ENCODE measurements around the gene CARF.
"Not testable (repeated sequence)": the region's sequence is repeated elsewhere in the genome, so short reads cannot be mapped to it uniquely, and the experiment has no call there.

CARF gene

DNA sequence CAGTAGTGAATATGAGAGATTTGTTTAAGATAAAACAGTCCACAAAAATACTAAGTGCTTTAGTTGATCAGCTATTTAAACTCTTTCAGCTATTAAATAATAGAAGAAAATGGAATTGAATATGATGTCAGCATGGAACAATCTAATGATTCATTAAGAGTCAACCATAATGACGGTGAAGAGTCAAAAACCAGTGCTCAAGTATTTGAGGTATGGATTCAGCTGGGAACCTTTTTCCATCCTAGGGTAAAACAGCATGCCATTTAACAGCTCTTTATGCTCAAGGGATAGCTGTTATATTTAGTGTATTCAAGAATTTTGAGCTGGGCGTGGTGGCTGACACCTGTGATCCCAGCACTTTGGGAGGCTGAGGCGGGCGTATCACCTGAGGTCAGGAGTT, 29.7 kb downstream of the CARF start:
- Histone ChIP-seq H3K4me3 (ENCODE audit: low read depth in 1 of 2, low read length in 2 of 2) (no peak overlapping the region), H3K36me3 (ENCODE audit: control insufficient read depth in 1 of 2, insufficient read depth in 2 of 2, low read length in 2 of 2) (peaks cover 0 to 21% of the 10 kb centered on the region in 2 donors), H3K27ac (ENCODE audit: low read length) (no peak overlapping the region), H3K4me1 (ENCODE audit: control insufficient read depth in 1 of 2, insufficient read depth in 2 of 2, low read length in 2 of 2) (no peaks in the 10 kb centered on the region), H3K9me3 (ENCODE audit: control insufficient read depth in 1 of 2, low read length in 2 of 2) (peaks cover 0 to 5% of the 10 kb centered on the region in 2 donors), H3K27me3 (ENCODE audit: low read depth, low read length) (no peaks in the 10 kb centered on the region)

- H3K36me3 ChIP-seq (ENCODE audit: control insufficient read depth in 1 of 2, insufficient read depth in 2 of 2, low read length in 2 of 2): peaks cover 0 to 13% of the 10 kb centered on the region in 2 donors
- no peaks in the 10 kb centered on the region for H3K27me3 ChIP-seq (ENCODE audit: low read depth, low read length)
- no peak overlapping the region for H3K27ac ChIP-seq (ENCODE audit: low read length)
- no peaks in the 10 kb centered on the region for H3K4me1 ChIP-seq (ENCODE audit: control insufficient read depth in 1 of 2, insufficient read depth in 2 of 2, low read length in 2 of 2)
- H3K4me3 ChIP-seq (ENCODE audit: low read depth in 1 of 2, low read length in 2 of 2): no peak overlapping the region
- H3K9me3 ChIP-seq (ENCODE audit: control insufficient read depth in 1 of 2, low read length in 2 of 2): peaks cover 0 to 9% of the 10 kb centered on the region in 2 donors
Observed at GRCh38 chr2:202944408-202944807, 32.3 kb downstream of the CARF start.

DNA sequence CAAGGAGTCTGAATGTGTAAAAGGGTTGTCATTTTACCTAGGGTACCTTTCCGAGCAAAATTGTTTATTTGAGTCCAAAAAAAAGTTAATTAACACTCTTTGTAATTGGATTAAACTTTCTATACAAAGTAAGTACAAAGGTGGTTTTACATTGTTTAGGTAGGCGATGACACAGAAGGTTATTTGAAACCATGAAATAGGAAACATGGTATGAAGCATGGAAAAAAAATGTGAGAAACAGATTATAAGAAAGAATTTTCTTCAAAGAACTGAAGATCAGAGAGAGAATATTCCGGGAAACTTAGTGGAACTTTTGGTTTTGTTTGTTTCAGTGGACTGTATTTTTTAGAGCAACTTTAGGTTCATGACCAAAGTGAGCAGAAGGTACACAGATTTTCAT, 32.7 kb downstream of the CARF start:
- Histone ChIP-seq H3K9me3 (ENCODE audit: control insufficient read depth in 1 of 2, low read length in 2 of 2) (peaks cover 0 to 9% of the 10 kb centered on the region in 2 donors), H3K4me1 (ENCODE audit: control insufficient read depth in 1 of 2, insufficient read depth in 2 of 2, low read length in 2 of 2) (no peaks in the 10 kb centered on the region), H3K36me3 (ENCODE audit: control insufficient read depth in 1 of 2, insufficient read depth in 2 of 2, low read length in 2 of 2) (peaks cover 0 to 13% of the 10 kb centered on the region in 2 donors)

DNA sequence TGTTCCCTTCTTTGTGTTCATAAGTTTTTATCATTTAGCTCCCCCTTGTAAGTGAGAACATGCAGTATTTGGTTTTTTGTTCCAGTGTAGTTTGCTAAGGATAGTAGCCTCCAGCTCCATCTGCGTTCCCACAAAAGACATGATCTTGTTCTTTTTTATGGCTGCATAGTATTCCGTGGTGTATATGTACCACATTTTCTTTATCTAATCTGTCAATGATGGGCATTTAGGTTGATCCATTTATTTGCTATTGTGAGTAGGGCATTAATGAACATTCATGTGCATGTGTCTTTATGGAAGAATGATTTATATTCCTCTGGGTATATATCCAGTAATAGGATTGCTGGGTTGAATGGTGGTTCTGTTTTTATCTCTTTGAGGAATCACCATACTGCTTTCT, 33.4 kb downstream of the CARF start:
- no peaks in the 10 kb centered on the region for H3K27me3 ChIP-seq (ENCODE audit: low read depth, low read length)
- no peak overlapping the region for H3K27ac ChIP-seq (ENCODE audit: low read length)
- peaks cover 0 to 9% of the 10 kb centered on the region in 2 donors for H3K9me3 ChIP-seq (ENCODE audit: control insufficient read depth in 1 of 2, low read length in 2 of 2)
- no peak overlapping the region for H3K4me3 ChIP-seq (ENCODE audit: low read depth in 1 of 2, low read length in 2 of 2)
- H3K4me1 ChIP-seq (ENCODE audit: control insufficient read depth in 1 of 2, insufficient read depth in 2 of 2, low read length in 2 of 2): no peaks in the 10 kb centered on the region
- H3K36me3 ChIP-seq (ENCODE audit: control insufficient read depth in 1 of 2, insufficient read depth in 2 of 2, low read length in 2 of 2): peaks cover 0 to 13% of the 10 kb centered on the region in 2 donors

More for the DNA sequence above, 32.7 kb downstream of the CARF start:
- H3K27me3 ChIP-seq (ENCODE audit: low read depth, low read length): no peaks in the 10 kb centered on the region
- no peak overlapping the region for H3K27ac ChIP-seq (ENCODE audit: low read length)
- no peak overlapping the region for H3K4me3 ChIP-seq (ENCODE audit: low read depth in 1 of 2, low read length in 2 of 2)

- not testable (repeated sequence) for H3K4me1 ChIP-seq (ENCODE audit: control insufficient read depth in 1 of 2, insufficient read depth in 2 of 2, low read length in 2 of 2); H3K27me3 ChIP-seq (ENCODE audit: low read depth, low read length); H3K9me3 ChIP-seq (ENCODE audit: control insufficient read depth in 1 of 2, low read length in 2 of 2); H3K4me3 ChIP-seq (ENCODE audit: low read depth in 1 of 2, low read length in 2 of 2); H3K27ac ChIP-seq (ENCODE audit: low read length)
- peaks cover 0 to 13% of the 10 kb centered on the region in 2 donors for H3K36me3 ChIP-seq (ENCODE audit: control insufficient read depth in 1 of 2, insufficient read depth in 2 of 2, low read length in 2 of 2)
Observed at GRCh38 chr2:202949333-202949732, 37.3 kb downstream of the CARF start.

DNA sequence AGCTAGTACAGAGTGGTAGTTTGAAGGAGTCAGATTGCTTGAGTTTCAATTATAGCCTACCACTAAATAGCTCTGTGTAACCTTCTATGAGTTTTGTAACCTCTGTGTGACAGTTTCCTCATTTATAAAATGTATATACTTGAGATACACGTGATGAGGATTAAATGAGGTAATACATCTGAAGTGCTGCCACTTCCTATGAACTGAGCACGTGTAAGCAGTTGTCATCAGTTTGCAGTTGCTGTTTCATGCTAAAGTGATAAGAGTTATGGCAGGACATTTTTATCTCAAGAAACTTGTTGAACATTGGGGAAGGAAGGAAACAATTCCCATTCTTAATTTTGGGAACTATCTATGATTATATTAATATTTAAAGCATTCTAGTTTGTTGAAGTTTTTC, 38.5 kb downstream of the CARF start:
- Histone ChIP-seq H3K27ac (ENCODE audit: low read length) (no peak overlapping the region), H3K4me3 (ENCODE audit: low read depth in 1 of 2, low read length in 2 of 2) (no peak overlapping the region), H3K9me3 (ENCODE audit: control insufficient read depth in 1 of 2, low read length in 2 of 2) (peaks cover 0 to 5% of the 10 kb centered on the region in 2 donors), H3K27me3 (ENCODE audit: low read depth, low read length) (no peaks in the 10 kb centered on the region), H3K36me3 (ENCODE audit: control insufficient read depth in 1 of 2, insufficient read depth in 2 of 2, low read length in 2 of 2) (peaks cover 0 to 9% of the 10 kb centered on the region in 2 donors), H3K4me1 (ENCODE audit: control insufficient read depth in 1 of 2, insufficient read depth in 2 of 2, low read length in 2 of 2) (no peaks in the 10 kb centered on the region)

- H3K4me1 ChIP-seq (ENCODE audit: control insufficient read depth in 1 of 2, insufficient read depth in 2 of 2, low read length in 2 of 2): no peaks in the 10 kb centered on the region
- no peak overlapping the region for H3K27ac ChIP-seq (ENCODE audit: low read length)
- H3K36me3 ChIP-seq (ENCODE audit: control insufficient read depth in 1 of 2, insufficient read depth in 2 of 2, low read length in 2 of 2): peaks cover 0 to 21% of the 10 kb centered on the region in 2 donors
- no peaks in the 10 kb centered on the region for H3K9me3 ChIP-seq (ENCODE audit: control insufficient read depth in 1 of 2, low read length in 2 of 2)
- H3K27me3 ChIP-seq (ENCODE audit: low read depth, low read length): no peaks in the 10 kb centered on the region
- H3K4me3 ChIP-seq (ENCODE audit: low read depth in 1 of 2, low read length in 2 of 2): no peak overlapping the region
Observed at GRCh38 chr2:202960524-202960923, 48.4 kb downstream of the CARF start.

DNA sequence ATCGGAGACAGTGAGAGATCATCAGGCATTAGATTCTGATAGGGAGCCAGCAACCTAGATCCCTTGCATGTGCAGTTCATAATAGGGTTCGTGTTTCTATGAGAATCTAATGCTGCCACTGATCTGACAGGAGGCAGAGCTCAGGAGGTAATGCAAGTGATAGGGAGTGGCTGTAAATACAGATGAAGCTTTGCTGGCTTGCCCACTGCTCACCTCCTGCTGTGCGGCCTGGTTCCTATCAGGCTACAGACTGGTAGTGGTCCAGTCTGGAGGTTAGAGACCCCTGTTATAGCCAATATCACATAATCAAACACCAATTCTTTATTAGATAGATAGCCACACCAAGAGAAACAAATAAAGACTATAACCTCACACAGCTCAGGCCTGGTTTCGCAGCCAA, 51.6 kb downstream of the CARF start:
- H3K4me3 ChIP-seq (ENCODE audit: low read depth in 1 of 2, low read length in 2 of 2): no peak overlapping the region
- no peaks in the 10 kb centered on the region for H3K27me3 ChIP-seq (ENCODE audit: low read depth, low read length)
- H3K4me1 ChIP-seq (ENCODE audit: control insufficient read depth in 1 of 2, insufficient read depth in 2 of 2, low read length in 2 of 2): no peaks in the 10 kb centered on the region
- H3K36me3 ChIP-seq (ENCODE audit: control insufficient read depth in 1 of 2, insufficient read depth in 2 of 2, low read length in 2 of 2): peaks cover 0 to 14% of the 10 kb centered on the region in 2 donors
- no peak overlapping the region for H3K27ac ChIP-seq (ENCODE audit: low read length)
- H3K9me3 ChIP-seq (ENCODE audit: control insufficient read depth in 1 of 2, low read length in 2 of 2): no peaks in the 10 kb centered on the region

DNA sequence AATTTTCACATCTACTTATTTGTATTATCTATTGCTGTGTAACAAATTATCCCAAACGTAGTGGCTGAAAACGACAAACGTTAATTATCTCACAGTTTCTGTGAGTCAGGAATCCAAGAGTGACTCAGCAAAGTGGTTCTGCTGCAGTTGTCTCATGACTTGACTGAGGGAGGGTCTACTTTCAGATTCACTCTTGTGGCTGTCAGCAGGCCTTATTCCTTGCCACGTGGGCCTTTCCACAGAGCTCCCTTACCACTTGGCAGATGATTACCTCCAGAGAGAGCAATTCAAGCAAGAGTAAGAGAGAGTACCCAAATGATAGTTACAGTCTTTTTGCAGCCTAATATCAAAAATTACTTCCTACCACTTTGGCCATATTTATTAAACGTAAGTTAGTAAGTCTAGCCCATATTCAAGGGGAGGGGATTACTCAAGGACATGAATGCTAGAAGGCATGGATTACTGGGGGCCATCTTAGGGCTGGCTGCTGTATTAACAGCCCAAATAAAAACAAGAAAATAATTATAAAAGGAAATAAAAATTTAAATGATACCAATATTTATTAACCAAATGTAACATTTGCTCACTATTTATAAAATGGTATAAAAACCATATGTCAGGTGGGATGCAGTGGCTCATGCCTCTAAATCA, 53.9 kb downstream of the CARF start:
- H3K36me3 ChIP-seq (ENCODE audit: control insufficient read depth in 1 of 2, insufficient read depth in 2 of 2, low read length in 2 of 2): peaks cover 0 to 3% of the 10 kb centered on the region in 2 donors
- no peaks in the 10 kb centered on the region for H3K4me1 ChIP-seq (ENCODE audit: control insufficient read depth in 1 of 2, insufficient read depth in 2 of 2, low read length in 2 of 2)
- H3K27ac ChIP-seq (ENCODE audit: low read length): no peak overlapping the region
- no peaks in the 10 kb centered on the region for H3K9me3 ChIP-seq (ENCODE audit: control insufficient read depth in 1 of 2, low read length in 2 of 2)
- H3K4me3 ChIP-seq (ENCODE audit: low read depth in 1 of 2, low read length in 2 of 2): no peak overlapping the region
- no peaks in the 10 kb centered on the region for H3K27me3 ChIP-seq (ENCODE audit: low read depth, low read length)

DNA sequence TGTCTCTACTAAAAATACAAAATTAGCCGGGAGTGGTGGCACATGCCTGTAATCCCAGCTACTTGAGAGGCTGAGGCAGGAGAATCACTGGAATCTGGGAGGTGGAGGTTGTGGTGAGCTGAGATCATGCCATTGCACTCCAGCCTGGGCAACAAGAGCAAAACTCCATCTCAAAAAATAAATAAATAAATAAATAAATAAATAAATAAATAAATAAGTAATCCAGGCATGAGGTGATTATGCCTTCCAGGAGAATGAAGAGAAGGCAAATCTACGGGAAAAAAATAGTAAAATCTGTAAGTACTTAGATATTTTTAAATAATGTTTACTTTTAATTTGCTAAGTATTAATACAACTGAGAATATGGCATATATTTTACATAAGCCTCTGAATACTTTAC, 57.3 kb downstream of the CARF start:
- not testable (repeated sequence) for H3K4me3 ChIP-seq (ENCODE audit: low read depth in 1 of 2, low read length in 2 of 2); H3K27ac ChIP-seq (ENCODE audit: low read length); H3K9me3 ChIP-seq (ENCODE audit: control insufficient read depth in 1 of 2, low read length in 2 of 2); H3K36me3 ChIP-seq (ENCODE audit: control insufficient read depth in 1 of 2, insufficient read depth in 2 of 2, low read length in 2 of 2); H3K27me3 ChIP-seq (ENCODE audit: low read depth, low read length); H3K4me1 ChIP-seq (ENCODE audit: control insufficient read depth in 1 of 2, insufficient read depth in 2 of 2, low read length in 2 of 2)

DNA sequence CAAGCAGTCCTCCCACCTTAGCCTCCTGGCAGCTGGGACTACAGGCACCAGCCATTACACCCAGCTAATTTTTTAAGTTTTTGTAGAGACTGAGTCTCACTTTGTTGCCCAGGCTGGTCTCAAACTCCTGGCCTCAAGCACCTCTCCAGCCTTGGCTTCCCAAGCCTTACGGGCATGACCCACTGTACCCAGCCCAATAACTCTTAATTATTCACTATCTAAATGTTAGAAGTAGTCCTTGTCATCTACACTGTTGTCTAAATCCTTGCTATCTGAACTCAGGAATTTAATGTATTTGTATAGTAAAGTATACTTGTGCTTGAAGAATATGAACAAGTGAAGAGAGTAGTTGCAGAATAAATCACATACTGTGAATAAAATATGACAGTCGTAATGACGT, 64.7 kb downstream of the CARF start:
- H3K36me3 ChIP-seq (ENCODE audit: control insufficient read depth in 1 of 2, insufficient read depth in 2 of 2, low read length in 2 of 2): peaks cover 8 to 18% of the 10 kb centered on the region in 2 donors
- H3K27me3 ChIP-seq (ENCODE audit: low read depth, low read length): no peaks in the 10 kb centered on the region
- H3K9me3 ChIP-seq (ENCODE audit: control insufficient read depth in 1 of 2, low read length in 2 of 2): no peaks in the 10 kb centered on the region
- H3K4me1 ChIP-seq (ENCODE audit: control insufficient read depth in 1 of 2, insufficient read depth in 2 of 2, low read length in 2 of 2): no peaks in the 10 kb centered on the region
- no peak overlapping the region for H3K27ac ChIP-seq (ENCODE audit: low read length)
- H3K4me3 ChIP-seq (ENCODE audit: low read depth in 1 of 2, low read length in 2 of 2): no peak overlapping the region

Data from muscle layer of duodenum (tissue), 2 donors.